Ovary (tissue), 3 donors: ENCODE results near the gene SVOPL.

Experiments
- POLR2A ChIP-seq: fragments of 450-650 bp; IDR thresholded peaks from one replicate; pipeline ENCODE4 v1.6.1; 2017; ENCODE audit warnings: antibody characterized with exemption, mild to moderate bottlenecking, moderate library complexity
- TF ChIP-seq, protein P1 (sequence below), 3 donors: fragments of 450-650 bp in 2 of 3; fragments of 200-600 bp in 1 of 3; IDR thresholded peaks; one replicate each; pipeline versions ENCODE4 v1.5.1 to v1.8.0; 2016 to 2022; ENCODE audit warnings: antibody characterized with exemption in 3 of 3, mild to moderate bottlenecking in 1 of 3
- donor health status: DM: no; HTN: no; CAD: no.

DNA sequence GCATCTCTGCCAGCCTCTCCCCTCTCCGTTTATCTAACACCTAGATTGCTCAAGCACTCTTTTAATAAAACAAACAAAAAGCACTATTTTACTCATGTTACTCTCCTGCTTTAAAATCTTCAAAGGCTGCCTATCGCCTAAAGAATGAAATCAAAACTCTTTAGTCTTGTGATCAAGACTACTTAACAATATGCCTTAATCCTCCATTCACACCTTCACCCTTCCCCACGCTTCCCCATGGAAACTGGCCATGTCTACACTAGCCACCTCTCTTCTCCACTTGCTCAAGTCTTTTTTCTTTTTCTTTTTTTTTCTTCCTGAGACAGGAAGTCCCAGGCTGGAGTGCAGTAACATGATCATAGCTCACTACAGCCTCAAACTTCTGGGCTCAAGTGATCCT is 48.8 kb upstream of the SVOPL start:
- TF ChIP-seq, protein P1, sequence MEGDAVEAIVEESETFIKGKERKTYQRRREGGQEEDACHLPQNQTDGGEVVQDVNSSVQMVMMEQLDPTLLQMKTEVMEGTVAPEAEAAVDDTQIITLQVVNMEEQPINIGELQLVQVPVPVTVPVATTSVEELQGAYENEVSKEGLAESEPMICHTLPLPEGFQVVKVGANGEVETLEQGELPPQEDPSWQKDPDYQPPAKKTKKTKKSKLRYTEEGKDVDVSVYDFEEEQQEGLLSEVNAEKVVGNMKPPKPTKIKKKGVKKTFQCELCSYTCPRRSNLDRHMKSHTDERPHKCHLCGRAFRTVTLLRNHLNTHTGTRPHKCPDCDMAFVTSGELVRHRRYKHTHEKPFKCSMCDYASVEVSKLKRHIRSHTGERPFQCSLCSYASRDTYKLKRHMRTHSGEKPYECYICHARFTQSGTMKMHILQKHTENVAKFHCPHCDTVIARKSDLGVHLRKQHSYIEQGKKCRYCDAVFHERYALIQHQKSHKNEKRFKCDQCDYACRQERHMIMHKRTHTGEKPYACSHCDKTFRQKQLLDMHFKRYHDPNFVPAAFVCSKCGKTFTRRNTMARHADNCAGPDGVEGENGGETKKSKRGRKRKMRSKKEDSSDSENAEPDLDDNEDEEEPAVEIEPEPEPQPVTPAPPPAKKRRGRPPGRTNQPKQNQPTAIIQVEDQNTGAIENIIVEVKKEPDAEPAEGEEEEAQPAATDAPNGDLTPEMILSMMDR (IDR thresholded peaks at IDR 0.05), result no peak
- TF ChIP-seq POLR2A, result no peak
